Stimulated activated CD8-positive, alpha-beta memory T cell treated with anti-CD3 and anti-CD28 coated beads, Interleukin-7, amount 100 ng/mL, for 1 hour (primary cell): Measurements from ENCODE around the gene GNRH2.
"Not testable (repeated sequence)": the region's sequence is repeated elsewhere in the genome, so short reads cannot be mapped to it uniquely, and the experiment has no call there.

ENCODE experiments used
- DNase-seq, 2 donors: peaks; one replicate each; pipeline ENCODE4 v3.0.0-alpha.2; 2020; ENCODE audit warnings: low read depth in 2 of 2

The GNRH2 gene

GRCh38 chr20:3041854-3042409, 1.5 kb upstream of the GNRH2 start:
- no peak for DNase-seq

- DNase-seq = no peak
These were observed 797 bp upstream of the GNRH2 start for GRCh38 chr20:3042625-3043024.

- no peak for DNase-seq
These were observed 1.0 kb downstream of the GNRH2 start for GRCh38 chr20:3044336-3044965.

GRCh38 chr20:3045042-3045815, 1.8 kb downstream of the GNRH2 start:
- DNase-seq = no peak

GRCh38 chr20:3045816-3046676, 2.6 kb downstream of the GNRH2 start, which contains the start of gene MRPS26:
MRPS26 (plus strand) TSS chr20:3046052; CDS start chr20:3046069, 17 bp downstream.
- peak; percentile 51 to 63 for DNase-seq

GRCh38 chr20:3046677-3047462, 3.4 kb downstream of the GNRH2 start:
- DNase-seq = no peak

GRCh38 chr20:3047486-3048419, 4.3 kb downstream of the GNRH2 start:
- DNase-seq = no peak

- no peak for DNase-seq
These were observed 8.1 kb downstream of the GNRH2 start for GRCh38 chr20:3051385-3052019.

- DNase-seq = no peak
These were observed 16.1 kb downstream of the GNRH2 start for GRCh38 chr20:3059489-3059888.

- DNase-seq = not testable (repeated sequence)
These were observed 20.7 kb downstream of the GNRH2 start for GRCh38 chr20:3064119-3064518.

- no peak for DNase-seq
These were observed 24.0 kb downstream of the GNRH2 start for GRCh38 chr20:3067139-3068014.

GRCh38 chr20:3068075-3068474, 24.7 kb downstream of the GNRH2 start:
- DNase-seq = no peak

GRCh38 chr20:3068986-3069900, 25.8 kb downstream of the GNRH2 start:
- DNase-seq = no peak

GRCh38 chr20:3070725-3071124, 27.3 kb downstream of the GNRH2 start:
- no peak for DNase-seq

- DNase-seq = no peak
These were observed 27.8 kb downstream of the GNRH2 start for GRCh38 chr20:3071266-3071609.

- peak; percentile 38 to 47 for DNase-seq
These were observed 28.4 kb downstream of the GNRH2 start, which contains the start of gene OXT for GRCh38 chr20:3071610-3072529. OXT (plus strand) TSS chr20:3071620; CDS start chr20:3071656, 36 bp downstream.
